ENCODE results near the gene PTPRG.

Gene PTPRG

GRCh38 chr3:61667383-61667782 is 106.0 kb downstream of the PTPRG start:
- DNase-seq (ENCODE audit: low spot score): no peak
- TF ChIP-seq CTCF (conservative IDR thresholded peaks at IDR 0.05; ENCODE audit: low read depth): no peak
- ChIA-PET POLR2A (ENCODE audit: low non-redundant PET) (no interaction called here), CTCF (no interaction called here)
- H3K27ac ChIP-seq: no peak overlapping the region

GRCh38 chr3:61667814-61668213 is 106.4 kb downstream of the PTPRG start:
- DNase-seq (ENCODE audit: low spot score): no peak
- no peak for TF ChIP-seq CTCF (conservative IDR thresholded peaks at IDR 0.05; ENCODE audit: low read depth)
- no peak overlapping the region for H3K27ac ChIP-seq
- ChIA-PET POLR2A (ENCODE audit: low non-redundant PET) (no interaction called here), CTCF (no interaction called here)

- CTCF ChIA-PET: no interaction called here
- DNase-seq (ENCODE audit: low spot score): no peak
- POLR2A ChIA-PET (ENCODE audit: low non-redundant PET): no interaction called here
- TF ChIP-seq CTCF (conservative IDR thresholded peaks at IDR 0.05; ENCODE audit: low read depth): no peak
- H3K27ac ChIP-seq: no peak overlapping the region
Observed at GRCh38 chr3:61668317-61668864, 107.0 kb downstream of the PTPRG start.

- no peak for DNase-seq (ENCODE audit: low spot score)
- no peak overlapping the region for H3K27ac ChIP-seq
- TF ChIP-seq CTCF (conservative IDR thresholded peaks at IDR 0.05; ENCODE audit: low read depth): no peak
- CTCF ChIA-PET: interaction anchor here (0.6 kb wide), 1 partner anchor 107 kb away, joined by 3 read pairs; no protein-coding TSS in a partner anchor
- POLR2A ChIA-PET (ENCODE audit: low non-redundant PET): no interaction called here
Observed at GRCh38 chr3:61669203-61669602, 107.8 kb downstream of the PTPRG start.

- TF ChIP-seq CTCF (conservative IDR thresholded peaks at IDR 0.05; ENCODE audit: low read depth): no peak
- H3K27ac ChIP-seq: peak overlapping the region; percentile 68
- DNase-seq (ENCODE audit: low spot score): no peak
- ChIA-PET POLR2A (ENCODE audit: low non-redundant PET) (no interaction called here), CTCF (no interaction called here)
Observed at GRCh38 chr3:61669668-61670299, 108.4 kb downstream of the PTPRG start.

GRCh38 chr3:61673651-61674050 is 112.3 kb downstream of the PTPRG start:
- no peak for TF ChIP-seq CTCF (conservative IDR thresholded peaks at IDR 0.05; ENCODE audit: low read depth)
- ChIA-PET POLR2A (ENCODE audit: low non-redundant PET) (interaction anchor here (0.6 kb wide), 1 partner anchor 112 kb away, joined by 9 read pairs; no protein-coding TSS in a partner anchor), CTCF (no interaction called here)
- H3K27ac ChIP-seq: no peak overlapping the region
- DNase-seq (ENCODE audit: low spot score): no peak

All from RWPE1 (cell line).